GM23338 (cell line): Measurements from ENCODE around the gene ADAMTS18. TPM values are rescaled to one million over a fixed set of nuclear protein-coding genes. Genes with fewer than 3 reads are reported as not detected.

ENCODE experiments used
- ATAC-seq: fragments of 200-7000 bp; cut with Tn5 transposase; 3 replicates; pipeline ENCODE4 v1.9.1; 2020
- DNase-seq: peaks from one replicate; pipeline ENCODE4 v3.0.0-alpha.2; 2015; ENCODE audit warnings: low spot score
- H2AFZ ChIP-seq: fragments of 200-600 bp; sonication (generic); 2 replicates; pipeline ENCODE4 v1.8.0; 2016; ENCODE audit warnings: antibody characterized with exemption, mild to moderate bottlenecking, moderate library complexity
- H3F3A ChIP-seq: fragments of 200-600 bp; sonication (generic); replicated peaks from 2 replicates; pipeline ENCODE4 v1.8.0; 2017; ENCODE audit warnings: antibody characterized with exemption, mixed run types, low read depth
- H3K27ac ChIP-seq: fragments of 200-600 bp; sonication (generic); 2 replicates; pipeline ENCODE4 v1.6.1; 2016; ENCODE audit warnings: low read depth
- H3K27me3 ChIP-seq: fragments of 200-600 bp; sonication (generic); 2 replicates; pipeline ENCODE4 v1.8.0; 2016; ENCODE audit warnings: mild to moderate bottlenecking, mixed run types, moderate library complexity; ENCODE audit not compliant: insufficient read depth
- H3K36me3 ChIP-seq: fragments of 200-600 bp; sonication (generic); 2 replicates; pipeline ENCODE4 v1.8.0; 2016; ENCODE audit warnings: mild to moderate bottlenecking; ENCODE audit not compliant: insufficient read depth
- H3K4me1 ChIP-seq: fragments of 200-600 bp; sonication (generic); 2 replicates; pipeline ENCODE4 v1.8.0; 2016; ENCODE audit warnings: mild to moderate bottlenecking, moderate library complexity; ENCODE audit not compliant: insufficient read depth
- H3K4me2 ChIP-seq: fragments of 200-600 bp; sonication (generic); 2 replicates; pipeline ENCODE4 v1.7.1; 2017; ENCODE audit warnings: mixed run types
- H3K4me3 ChIP-seq: fragments of 200-600 bp; sonication (generic); 2 replicates; pipeline ENCODE4 v1.6.1; 2016; ENCODE audit warnings: mixed run types
- H3K79me2 ChIP-seq: fragments of 200-600 bp; sonication (generic); replicated peaks from 2 replicates; pipeline ENCODE4 v1.8.0; 2017; ENCODE audit warnings: mild to moderate bottlenecking; ENCODE audit not compliant: insufficient read depth
- H3K9me2 ChIP-seq: fragments of 200-600 bp; sonication (generic); 2 replicates; pipeline ENCODE4 v1.8.0; 2017; ENCODE audit not compliant: insufficient read depth
- H4K20me1 ChIP-seq: fragments of 200-600 bp; sonication (generic); replicated peaks from 2 replicates; pipeline ENCODE4 v1.8.0; 2017; ENCODE audit warnings: mild to moderate bottlenecking; ENCODE audit not compliant: insufficient read depth
- H3K27ac Mint-ChIP-seq: 2 replicates; pipeline ENCODE4 v1.8.0; 2020; ENCODE audit warnings: inconsistent platforms, mild to moderate bottlenecking, moderate library complexity, mixed read lengths
- H3K27me3 Mint-ChIP-seq: 3 replicates; pipeline ENCODE4 v1.8.0; 2022; ENCODE audit warnings: low read depth, mild to moderate bottlenecking, moderate library complexity, mixed read lengths, inconsistent platforms; ENCODE audit not compliant: insufficient read depth, poor library complexity
- H3K36me3 Mint-ChIP-seq: 3 replicates; pipeline ENCODE4 v1.8.0; 2021; ENCODE audit warnings: low read depth, mild to moderate bottlenecking, inconsistent platforms, moderate library complexity, mixed read lengths
- H3K4me1 Mint-ChIP-seq: 3 replicates; pipeline ENCODE4 v1.8.0; 2020; ENCODE audit warnings: mild to moderate bottlenecking, inconsistent platforms, mixed read lengths
- H3K4me3 Mint-ChIP-seq: 3 replicates; pipeline ENCODE4 v1.8.0; 2021; ENCODE audit warnings: moderate library complexity, mild to moderate bottlenecking, inconsistent platforms, mixed read lengths
- H3K9me3 Mint-ChIP-seq: 3 replicates; pipeline ENCODE4 v1.8.0; 2020; ENCODE audit warnings: moderate library complexity, mild to moderate bottlenecking, inconsistent platforms, mixed read lengths
- EZH2phosphoT487 ChIP-seq: fragments of 200-600 bp; sonication (generic); IDR thresholded peaks from one replicate; pipeline ENCODE4 v1.8.1; 2018; ENCODE audit warnings: antibody characterized with exemption; ENCODE audit not compliant: unreplicated experiment
- JUNB ChIP-seq: IDR thresholded peaks from one replicate; pipeline ENCODE4 v1.6.1; 2016; ENCODE audit warnings: antibody characterized with exemption; ENCODE audit not compliant: unreplicated experiment
- REST ChIP-seq: IDR thresholded peaks from one replicate; pipeline ENCODE4 v1.6.1; 2018; ENCODE audit warnings: antibody characterized with exemption; ENCODE audit not compliant: unreplicated experiment
- ZNF114 ChIP-seq: fragments of 250-450 bp; sonication (Bioruptor Pico); IDR thresholded peaks from 2 replicates; pipeline ENCODE4 v1.5.0; 2020; ENCODE audit warnings: mild to moderate bottlenecking, moderate library complexity
- ZNF331 ChIP-seq: fragments of 250-450 bp; sonication (Bioruptor Pico); IDR thresholded peaks from 2 replicates; pipeline ENCODE4 v1.5.0; 2020; ENCODE audit warnings: low read depth, mild to moderate bottlenecking, moderate library complexity
- ZNF462 ChIP-seq: fragments of 250-450 bp; sonication (Bioruptor Pico); IDR thresholded peaks from 2 replicates; pipeline ENCODE4 v1.5.0; 2020; ENCODE audit warnings: mild to moderate bottlenecking, moderate library complexity
- polyA plus RNA-seq: library from polyadenylated mRNA; unstranded; fragments of >200 nt; fragmentation: Nextera tagmentation; extraction: Ambion mirVana; gene quantifications from 2 replicates; pipeline ENCODE4 v1.2.1, GENCODE V29; 2016
- total RNA-seq: library from RNA; depleted of rRNA; stranded (reverse); fragments of >200 nt; shearing (Covaris generic); gene quantifications from 2 replicates; pipeline ENCODE4 v1.2.3, GENCODE V29; 2014
- TF ChIP-seq, protein P1 (sequence below), 2 experiments: fragments of 200-600 bp in 1 of 2; sonication (generic) in 1 of 2; conservative IDR thresholded peaks; 2 replicates each; pipeline versions ENCODE4 v1.5.1 to v1.6.1; 2016 to 2017; ENCODE audit warnings: antibody characterized with exemption in 2 of 2, low read depth in 2 of 2, mild to moderate bottlenecking in 2 of 2, moderate library complexity in 1 of 2

The ADAMTS18 gene
- total and polyA plus RNA-seq, 2 experiments from 2014 or later, result 0.15 to 0.90 TPM

GRCh38 chr16:77317059-77317458, 117.8 kb downstream of the ADAMTS18 start (continued):
- no peak for TF ChIP-seq ZNF462
- no peak for TF ChIP-seq ZNF114 (CRISPR knock-in tag)
- TF ChIP-seq REST, result no peak
- no peak for TF ChIP-seq ZNF331
- no peak for TF ChIP-seq JUNB

DNA sequence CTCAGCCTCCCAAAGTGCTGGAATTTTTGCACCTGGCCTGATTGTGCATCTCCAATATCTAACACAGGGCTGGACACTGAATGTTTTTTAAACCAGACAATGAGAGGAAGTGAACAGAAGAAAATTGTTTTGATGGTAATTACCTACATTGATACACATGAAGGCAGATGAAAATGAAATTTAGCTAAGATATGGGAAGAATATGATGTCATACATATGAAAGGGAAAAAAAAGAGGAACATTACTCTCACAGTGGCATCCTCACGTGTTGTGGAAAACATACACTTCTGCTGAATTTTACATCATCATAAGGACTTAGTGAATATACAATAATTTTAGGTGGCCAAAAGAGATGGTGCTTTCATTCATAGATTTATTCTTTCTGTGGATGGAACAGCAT, 124.0 kb downstream of the ADAMTS18 start:
- ATAC-seq (no peak), DNase-seq (no peak)
- no peak overlapping the region for H2AFZ ChIP-seq
- H3K4me1 Mint-ChIP-seq, result no peaks in the 10 kb centered on the region
- no peak overlapping the region for H3K4me3 Mint-ChIP-seq
- no peaks in the 10 kb centered on the region for H3K27me3 Mint-ChIP-seq
- H4K20me1 ChIP-seq, result no peaks in the 10 kb centered on the region
- H3F3A ChIP-seq, result no peaks in the 10 kb centered on the region
- H3K27ac Mint-ChIP-seq, result no peak overlapping the region
- no peaks in the 10 kb centered on the region for H3K36me3 Mint-ChIP-seq
- TF ChIP-seq EZH2phosphoT487, result no peak
- TF ChIP-seq, protein P1, sequence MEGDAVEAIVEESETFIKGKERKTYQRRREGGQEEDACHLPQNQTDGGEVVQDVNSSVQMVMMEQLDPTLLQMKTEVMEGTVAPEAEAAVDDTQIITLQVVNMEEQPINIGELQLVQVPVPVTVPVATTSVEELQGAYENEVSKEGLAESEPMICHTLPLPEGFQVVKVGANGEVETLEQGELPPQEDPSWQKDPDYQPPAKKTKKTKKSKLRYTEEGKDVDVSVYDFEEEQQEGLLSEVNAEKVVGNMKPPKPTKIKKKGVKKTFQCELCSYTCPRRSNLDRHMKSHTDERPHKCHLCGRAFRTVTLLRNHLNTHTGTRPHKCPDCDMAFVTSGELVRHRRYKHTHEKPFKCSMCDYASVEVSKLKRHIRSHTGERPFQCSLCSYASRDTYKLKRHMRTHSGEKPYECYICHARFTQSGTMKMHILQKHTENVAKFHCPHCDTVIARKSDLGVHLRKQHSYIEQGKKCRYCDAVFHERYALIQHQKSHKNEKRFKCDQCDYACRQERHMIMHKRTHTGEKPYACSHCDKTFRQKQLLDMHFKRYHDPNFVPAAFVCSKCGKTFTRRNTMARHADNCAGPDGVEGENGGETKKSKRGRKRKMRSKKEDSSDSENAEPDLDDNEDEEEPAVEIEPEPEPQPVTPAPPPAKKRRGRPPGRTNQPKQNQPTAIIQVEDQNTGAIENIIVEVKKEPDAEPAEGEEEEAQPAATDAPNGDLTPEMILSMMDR (conservative IDR thresholded peaks at IDR 0.05; ENCODE audit: low read depth in 2 of 2), result no peak
- no peaks in the 10 kb centered on the region for H3K36me3 ChIP-seq
- H3K27me3 ChIP-seq, result no peaks in the 10 kb centered on the region
- no peaks in the 10 kb centered on the region for H3K4me1 ChIP-seq
- no peak overlapping the region for H3K27ac ChIP-seq
- H3K9me2 ChIP-seq, result no peaks in the 10 kb centered on the region
- no peaks in the 10 kb centered on the region for H3K9me3 Mint-ChIP-seq
- no peak overlapping the region for H3K4me2 ChIP-seq
- H3K79me2 ChIP-seq, result no peaks in the 10 kb centered on the region
- H3K4me3 ChIP-seq, result no peak overlapping the region
